Smooth muscle cell (in vitro differentiated cells): ENCODE results near the gene CDC42EP1. TPM values are rescaled to one million over a fixed set of nuclear protein-coding genes. Genes with fewer than 3 reads are reported as not detected.

Experiments
- DNase-seq: peaks from one replicate; lab custom pipeline; 2025; ENCODE audit not compliant: unreplicated experiment; lab: John Stamatoyannopoulos, UW
- H2AFZ ChIP-seq: fragments of 200-600 bp; sonication (generic); 2 replicates; pipeline ENCODE4 v1.6.0; 2016; ENCODE audit warnings: antibody characterized with exemption, low read depth, mild to moderate bottlenecking
- H3F3A ChIP-seq: fragments of 200-600 bp; sonication (generic); 2 replicates; pipeline ENCODE4 v1.6.0; 2017; ENCODE audit warnings: antibody characterized with exemption, low read depth
- H3K27ac ChIP-seq: fragments of 200-600 bp; sonication (generic); 2 replicates; pipeline ENCODE4 v1.5.1; 2016; ENCODE audit warnings: low read depth, mild to moderate bottlenecking
- H3K27me3 ChIP-seq: fragments of 200-600 bp; sonication (generic); 2 replicates; pipeline ENCODE4 v1.6.1; 2016; ENCODE audit warnings: low read depth, mild to moderate bottlenecking
- H3K36me3 ChIP-seq: fragments of 200-600 bp; sonication (generic); 2 replicates; pipeline ENCODE4 v1.5.1; 2016; ENCODE audit warnings: low read depth
- H3K4me1 ChIP-seq: fragments of 200-600 bp; sonication (generic); 2 replicates; pipeline ENCODE4 v1.5.1; 2016; ENCODE audit warnings: low read depth
- H3K4me2 ChIP-seq: fragments of 200-600 bp; sonication (generic); 2 replicates; pipeline ENCODE4 v1.6.0; 2016; ENCODE audit warnings: mild to moderate bottlenecking
- H3K4me3 ChIP-seq: fragments of 200-600 bp; sonication (generic); 2 replicates; pipeline ENCODE4 v1.5.1; 2016; ENCODE audit warnings: mild to moderate bottlenecking
- H3K79me2 ChIP-seq: fragments of 200-600 bp; sonication (generic); 2 replicates; pipeline ENCODE4 v1.6.0; 2016; ENCODE audit warnings: low read depth, mild to moderate bottlenecking
- H3K9ac ChIP-seq: fragments of 200-600 bp; sonication (generic); 2 replicates; pipeline ENCODE4 v1.6.0; 2016; ENCODE audit warnings: low read depth
- H3K9me3 ChIP-seq: fragments of 200-600 bp; sonication (generic); replicated peaks from 2 replicates; pipeline ENCODE4 v1.5.1; 2016; ENCODE audit warnings: low read depth
- H4K20me1 ChIP-seq: fragments of 200-600 bp; sonication (generic); 2 replicates; pipeline ENCODE4 v1.6.0; 2016; ENCODE audit warnings: low read depth
- CTCF ChIP-seq: fragments of 200-600 bp; sonication (generic); IDR thresholded peaks from 2 replicates; pipeline ENCODE4 v1.5.1; 2017; ENCODE audit warnings: borderline replicate concordance, mild to moderate bottlenecking, antibody characterized with exemption; ENCODE audit not compliant: insufficient read depth, poor library complexity, severe bottlenecking
- whole genome bisulfite sequencing: methylation state at CpG from one replicate; pipeline ENCODE4 v1.1.7; 2016; ENCODE audit warnings: low lambda C conversion rate; 5-methylcytosine and 5-hydroxymethylcytosine counted together
- polyA plus RNA-seq: library from polyadenylated mRNA; unstranded; fragments of >200 nt; fragmentation: Nextera tagmentation; extraction: Ambion mirVana; gene quantifications from 2 replicates; pipeline ENCODE4 v1.2.1, GENCODE V29; 2016
- total RNA-seq: library from RNA; depleted of rRNA; stranded (reverse); fragments of >200 nt; gene quantifications from 2 replicates; pipeline ENCODE4 v1.2.3, GENCODE V29; 2014

The CDC42EP1 gene
- total and polyA plus RNA-seq, 2 experiments from 2014 or later, result 14.0 to 89.6 TPM

- no peak overlapping the region for H2AFZ ChIP-seq
- H3K4me2 ChIP-seq, result no peak overlapping the region
- no peak overlapping the region for H3K4me3 ChIP-seq
- WGBS, result 97% methylated on average over 6 of the region's 6 CpGs
- no peaks in the 10 kb centered on the region for H3F3A ChIP-seq
- H4K20me1 ChIP-seq, result no peaks in the 10 kb centered on the region
- no peak overlapping the region for H3K27ac ChIP-seq
- no peak for DNase-seq
- no peaks in the 10 kb centered on the region for H3K27me3 ChIP-seq
- no peak overlapping the region for H3K9ac ChIP-seq
- TF ChIP-seq CTCF, result no peak
- no peaks in the 10 kb centered on the region for H3K4me1 ChIP-seq
- peaks cover 2% of the 10 kb centered on the region for H3K79me2 ChIP-seq
- H3K9me3 ChIP-seq, result no peaks in the 10 kb centered on the region
- no peaks in the 10 kb centered on the region for H3K36me3 ChIP-seq
These were observed 43.8 kb downstream of the CDC42EP1 start for GRCh38 chr22:37604074-37604473.

- Histone ChIP-seq H3K79me2 (peaks cover 10% of the 10 kb centered on the region), H3K9ac (no peak overlapping the region), H3K36me3 (no peaks in the 10 kb centered on the region), H3K9me3 (no peaks in the 10 kb centered on the region), H3F3A (peaks cover 2% of the 10 kb centered on the region), H2AFZ (no peak overlapping the region), H3K27me3 (no peaks in the 10 kb centered on the region), H3K27ac (no peak overlapping the region), H3K4me1 (peaks cover 7% of the 10 kb centered on the region), H3K4me3 (no peak overlapping the region), H4K20me1 (no peaks in the 10 kb centered on the region), H3K4me2 (no peak overlapping the region)
- TF ChIP-seq CTCF, result no peak
- 86% methylated on average over 5 of the region's 5 CpGs for WGBS
- DNase-seq, result no peak
These were observed 44.6 kb downstream of the CDC42EP1 start for GRCh38 chr22:37604875-37605274.

DNA sequence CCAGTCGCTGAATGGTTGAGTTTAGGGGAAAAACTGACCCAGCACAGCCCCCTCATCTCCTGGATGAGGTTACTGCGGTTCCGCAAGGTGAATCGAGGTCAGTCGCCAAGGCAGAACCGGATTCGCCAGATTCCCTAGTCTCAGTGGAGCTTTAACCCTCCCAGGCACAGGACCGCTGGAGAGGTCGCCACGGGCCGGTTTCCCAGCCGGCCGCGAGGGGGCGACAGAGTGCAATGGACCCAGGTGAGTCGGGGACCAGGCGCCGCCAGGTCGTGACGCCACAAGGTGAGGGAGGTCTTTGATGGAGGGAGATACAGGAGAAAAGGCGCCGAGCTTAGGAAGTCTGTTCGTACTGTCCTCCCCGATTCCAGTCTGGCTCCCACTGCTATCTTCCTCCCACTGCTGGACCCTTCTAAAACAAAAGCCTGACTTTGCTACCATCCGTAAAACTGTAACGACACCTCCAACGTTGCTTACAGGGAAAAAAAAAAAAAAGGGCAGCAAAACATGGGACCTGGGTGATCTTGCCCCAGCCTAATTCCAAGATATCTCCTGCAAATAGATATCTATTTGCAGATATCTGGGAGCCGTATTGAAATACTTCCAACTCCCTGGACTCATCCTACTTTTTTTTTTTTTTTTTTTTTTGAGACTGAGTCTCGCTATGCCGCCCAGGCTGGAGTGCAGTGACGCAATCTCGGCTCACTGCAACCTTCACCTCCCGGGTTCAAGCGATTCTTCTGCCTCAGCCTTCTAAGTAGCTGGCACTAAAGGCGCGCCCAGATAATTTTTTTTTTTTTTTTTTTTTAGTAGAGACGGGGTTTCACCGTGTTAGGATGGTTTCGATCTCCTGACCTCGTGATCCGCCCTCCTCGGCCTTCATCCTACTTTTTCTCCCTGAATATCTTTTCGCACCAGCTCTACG is 47.0 kb downstream of the CDC42EP1 start:
- Histone ChIP-seq H2AFZ (peak overlapping the region; percentile 65), H3K27ac (peak overlapping the region; percentile 96), H3K9ac (peak overlapping the region; percentile 90), H3K4me2 (peak overlapping the region; percentile 96), H3K9me3 (no peaks in the 10 kb centered on the region), H4K20me1 (no peaks in the 10 kb centered on the region), H3K27me3 (no peaks in the 10 kb centered on the region), H3K4me3 (peak overlapping the region; percentile 89), H3F3A (peaks cover 2% of the 10 kb centered on the region), H3K36me3 (no peaks in the 10 kb centered on the region), H3K79me2 (peaks cover 28% of the 10 kb centered on the region), H3K4me1 (peaks cover 8% of the 10 kb centered on the region)
- peak; percentile 99 for TF ChIP-seq CTCF
- peak; percentile 52 for DNase-seq
- WGBS, result 6% methylated on average over 42 of the region's 44 CpGs
